Stimulated activated CD4-positive, alpha-beta T cell treated with anti-CD3 and anti-CD28 coated beads, Interleukin-1b, Interleukin-23, amount 100 ng/mL, for 1 hour (primary cell): ENCODE data around the gene BSPH1.
"Not testable (repeated sequence)": the region's sequence is repeated elsewhere in the genome, so short reads cannot be mapped to it uniquely, and the experiment has no call there.

Experiments used
- DNase-seq, 2 donors: peaks; one replicate each; pipeline ENCODE4 v3.0.0-alpha.2; 2020; ENCODE audit warnings: low read depth in 2 of 2

Gene BSPH1

GRCh38 chr19:47992070-47992469 is at the start of gene BSPH1:
Gene BSPH1, minus strand, starts transcription at chr19:47992170. Its CDS starts 89 bp downstream, at chr19:47992081.
- DNase-seq: no peak

GRCh38 chr19:48036765-48037164 is 44.8 kb upstream of the BSPH1 start:
- no peak for DNase-seq

GRCh38 chr19:48033604-48034003 is 41.6 kb upstream of the BSPH1 start:
- DNase-seq: no peak

GRCh38 chr19:48030073-48030472 is 38.1 kb upstream of the BSPH1 start:
- DNase-seq: no peak

GRCh38 chr19:48029431-48029830 is 37.5 kb upstream of the BSPH1 start:
- no peak for DNase-seq

GRCh38 chr19:48025480-48025879 is 33.5 kb upstream of the BSPH1 start:
- no peak for DNase-seq

GRCh38 chr19:48023518-48023917 is 31.5 kb upstream of the BSPH1 start:
- no peak for DNase-seq

GRCh38 chr19:48023011-48023410 is 31.0 kb upstream of the BSPH1 start:
- no peak for DNase-seq

- DNase-seq: no peak
Measured at GRCh38 chr19:48020686-48021085, 28.7 kb upstream of the BSPH1 start.

GRCh38 chr19:48010932-48011758 is 19.2 kb upstream of the BSPH1 start:
- no peak for DNase-seq

- DNase-seq: no peak
Measured at GRCh38 chr19:48006762-48007161, 14.8 kb upstream of the BSPH1 start.

GRCh38 chr19:48004236-48004635 is 12.3 kb upstream of the BSPH1 start:
- no peak for DNase-seq

GRCh38 chr19:48000846-48001245 is 8.9 kb upstream of the BSPH1 start:
- no peak for DNase-seq

- DNase-seq: no peak
Measured at GRCh38 chr19:47998800-47999199, 6.8 kb upstream of the BSPH1 start.

- no peak for DNase-seq
Measured at GRCh38 chr19:47996230-47996727, 4.3 kb upstream of the BSPH1 start.

GRCh38 chr19:47994209-47994802 is 2.3 kb upstream of the BSPH1 start, which contains the start of gene ELSPBP1:
Gene ELSPBP1, plus strand, starts transcription at chr19:47994632. Its CDS starts 14,036 bp downstream, at chr19:48008668.
- no peak for DNase-seq

- DNase-seq: no peak
Measured at GRCh38 chr19:47991191-47991808, 670 bp downstream of the BSPH1 start.

GRCh38 chr19:47973529-47973928 is 18.4 kb downstream of the BSPH1 start:
- DNase-seq: no peak

- not testable (repeated sequence) for DNase-seq
Measured at GRCh38 chr19:47955936-47956335, 36.0 kb downstream of the BSPH1 start.

GRCh38 chr19:47952132-47952531 is 39.8 kb downstream of the BSPH1 start:
- DNase-seq: not testable (repeated sequence)

- DNase-seq: not testable (repeated sequence)
Measured at GRCh38 chr19:47949852-47950521, 42.0 kb downstream of the BSPH1 start.

GRCh38 chr19:47928581-47928980 is 63.4 kb downstream of the BSPH1 start:
- not testable (repeated sequence) for DNase-seq
